NCI-H2227 (cell line): Measurements from ENCODE around the gene RND2.
"Not testable (repeated sequence)": the region's sequence is repeated elsewhere in the genome, so short reads cannot be mapped to it uniquely, and the experiment has no call there.

ENCODE experiments used
- DNase-seq: peaks from one replicate; lab custom pipeline; 2025; ENCODE audit not compliant: unreplicated experiment; lab: John Stamatoyannopoulos, UW

RND2 gene

DNA sequence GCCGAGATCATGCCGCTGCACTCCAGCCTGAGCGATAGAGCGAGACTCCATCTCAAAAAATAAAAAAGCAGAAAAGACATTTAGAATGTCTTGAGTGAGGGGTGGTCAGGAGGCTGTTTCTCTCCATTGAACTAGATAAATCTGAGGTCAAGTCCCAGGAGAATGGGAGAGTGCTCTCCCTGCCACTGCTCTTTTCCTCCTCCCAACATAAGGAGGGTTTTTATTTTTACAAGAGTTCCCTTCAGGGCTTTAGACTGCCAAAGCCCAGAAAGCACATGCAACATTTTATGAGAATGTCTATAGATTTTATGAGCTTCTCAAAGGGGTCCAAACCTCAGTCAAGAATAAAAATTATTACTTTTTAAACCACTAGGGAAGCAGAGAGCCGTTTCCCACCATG lies 1.6 kb downstream of the RND2 start:
- DNase-seq = no peak

GRCh38 chr17:43027091-43028032 lies 2.3 kb downstream of the RND2 start:
- no peak for DNase-seq

DNA sequence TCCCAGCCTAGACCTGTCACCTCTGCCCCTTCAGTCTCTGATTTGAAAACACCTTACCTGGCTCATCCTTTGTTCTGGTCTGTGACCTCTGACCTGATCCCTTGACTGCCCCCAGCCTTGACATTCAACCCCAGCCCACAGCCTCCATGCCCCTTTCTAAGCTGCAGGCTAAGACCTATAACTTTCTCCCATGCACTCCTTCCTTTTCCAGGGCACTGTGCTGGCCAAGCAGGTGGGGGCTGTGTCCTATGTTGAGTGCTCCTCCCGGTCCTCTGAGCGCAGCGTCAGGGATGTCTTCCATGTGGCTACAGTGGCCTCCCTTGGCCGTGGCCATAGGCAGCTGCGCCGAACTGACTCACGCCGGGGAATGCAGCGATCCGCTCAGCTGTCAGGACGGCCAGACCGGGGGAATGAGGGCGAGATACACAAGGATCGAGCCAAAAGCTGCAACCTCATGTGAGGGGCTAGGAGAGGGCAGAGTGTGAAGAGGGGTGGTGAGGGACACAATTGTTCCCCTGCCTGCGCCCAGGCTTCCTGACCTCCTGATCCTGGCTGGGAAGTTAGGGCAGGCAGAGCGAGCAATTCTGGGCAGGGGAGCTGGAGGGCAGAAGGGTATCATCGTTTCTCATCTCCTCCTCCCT lies 3.3 kb downstream of the RND2 start:
- no peak for DNase-seq

GRCh38 chr17:43030137-43030767 lies 5.2 kb downstream of the RND2 start:
- DNase-seq = no peak

DNA sequence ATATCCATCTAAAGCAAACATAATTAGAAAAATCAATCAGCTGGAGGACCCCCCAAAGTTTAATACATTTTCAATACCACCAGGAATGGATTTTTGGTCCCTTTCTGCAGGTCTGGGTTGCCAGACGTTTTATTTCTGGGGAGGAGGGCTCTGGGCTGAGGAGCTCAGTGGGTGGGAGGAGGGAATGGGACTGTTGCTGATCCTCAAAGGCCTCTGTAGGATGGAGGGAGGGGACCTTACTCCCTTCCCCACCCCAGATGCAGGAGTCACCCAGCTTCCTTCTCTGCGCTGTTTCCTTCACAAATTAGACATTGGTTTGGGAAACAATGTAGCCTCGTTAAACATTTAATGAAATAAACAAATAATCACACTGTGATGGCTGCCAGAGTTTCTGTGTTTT lies 6.6 kb downstream of the RND2 start:
- no peak for DNase-seq

DNA sequence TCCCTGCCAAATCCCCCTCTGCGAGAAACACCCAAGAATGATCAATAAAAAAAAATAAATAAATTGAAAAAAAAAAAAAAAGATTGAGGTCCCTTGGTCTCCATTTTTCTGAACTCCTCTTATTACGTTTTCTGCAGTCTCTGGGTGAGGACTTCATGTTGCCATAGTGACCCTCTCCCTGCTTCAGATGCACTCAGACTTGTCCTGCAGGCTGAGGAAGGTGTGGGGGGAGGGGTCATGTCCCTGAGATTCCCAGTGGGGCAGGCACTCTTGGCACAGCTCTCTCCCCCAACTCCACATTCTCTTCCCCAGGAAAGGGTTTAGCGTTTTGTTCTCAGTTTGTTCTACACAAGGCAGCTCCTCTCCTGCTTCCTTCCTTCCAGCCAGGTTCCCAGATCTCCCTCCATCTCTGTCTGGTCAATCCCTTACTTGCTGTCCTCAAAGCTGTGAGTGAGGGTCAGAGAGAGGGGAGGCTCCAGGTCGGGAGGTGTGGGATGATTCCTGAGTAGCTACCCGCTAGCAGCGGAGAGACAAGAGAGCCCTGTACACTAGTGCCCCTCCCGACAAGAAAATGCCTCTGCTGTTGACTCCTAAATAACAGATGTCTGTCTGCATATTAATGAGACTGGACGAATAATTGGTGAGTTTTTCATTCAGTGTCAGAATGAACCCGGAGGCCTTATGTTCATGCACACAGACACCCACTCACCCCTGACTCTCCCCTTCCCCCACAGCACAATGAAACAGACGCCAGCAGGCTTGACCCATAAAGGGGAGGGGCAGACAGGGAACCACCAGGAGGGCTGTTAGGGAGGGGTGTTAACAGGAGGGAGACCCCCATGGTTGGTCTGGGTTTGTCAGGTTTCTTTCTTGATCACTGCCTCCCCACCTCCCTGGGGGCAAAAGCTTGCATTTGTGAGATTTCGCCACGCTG lies 9.2 kb downstream of the RND2 start:
- DNase-seq = peak; percentile 32

- no peak for DNase-seq
Observed at GRCh38 chr17:43034894-43035293, 9.9 kb downstream of the RND2 start.

- no peak for DNase-seq
Observed at GRCh38 chr17:43039646-43040045, 14.6 kb downstream of the RND2 start.

DNA sequence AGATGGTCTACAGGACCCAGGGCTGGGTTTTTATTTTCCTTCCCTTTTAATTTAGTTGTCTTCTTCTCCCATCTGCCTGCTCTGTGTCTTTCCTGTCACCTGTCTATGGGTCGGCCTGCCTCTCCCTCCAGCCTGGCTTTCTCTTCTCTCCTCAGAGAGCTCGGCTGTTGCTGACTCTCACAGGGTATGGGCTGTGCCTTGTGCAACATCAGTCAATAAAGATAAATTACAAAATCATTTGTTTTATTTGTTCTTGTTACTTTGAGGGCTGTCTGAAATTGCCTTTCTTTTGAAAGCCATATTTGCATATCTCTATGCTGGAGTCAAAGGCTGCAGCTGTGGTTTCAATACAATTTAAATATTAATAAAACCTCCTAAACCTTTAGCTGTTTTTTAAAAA lies 15.6 kb downstream of the RND2 start:
- DNase-seq = no peak

- DNase-seq = no peak
Observed at GRCh38 chr17:43042025-43042628, 17.1 kb downstream of the RND2 start.

DNA sequence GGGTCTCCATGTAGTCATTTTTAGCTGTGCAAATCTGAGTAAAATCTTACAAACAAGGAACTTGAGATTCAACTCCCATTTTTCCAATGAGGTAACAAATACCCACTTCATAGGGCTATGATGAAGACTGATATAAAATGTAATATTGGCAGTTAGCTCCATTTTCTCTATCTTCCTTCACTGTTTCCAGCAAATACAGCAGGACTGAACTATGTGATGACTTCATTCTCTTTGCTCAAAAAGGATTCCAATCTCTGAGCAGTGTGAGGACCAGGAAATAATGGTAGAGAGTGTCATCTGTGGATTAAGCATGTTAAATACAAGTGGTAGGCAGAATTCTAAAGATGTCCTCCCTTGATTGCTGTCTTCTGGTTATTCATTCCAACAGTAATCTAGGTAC lies 18.3 kb downstream of the RND2 start:
- no peak for DNase-seq

DNA sequence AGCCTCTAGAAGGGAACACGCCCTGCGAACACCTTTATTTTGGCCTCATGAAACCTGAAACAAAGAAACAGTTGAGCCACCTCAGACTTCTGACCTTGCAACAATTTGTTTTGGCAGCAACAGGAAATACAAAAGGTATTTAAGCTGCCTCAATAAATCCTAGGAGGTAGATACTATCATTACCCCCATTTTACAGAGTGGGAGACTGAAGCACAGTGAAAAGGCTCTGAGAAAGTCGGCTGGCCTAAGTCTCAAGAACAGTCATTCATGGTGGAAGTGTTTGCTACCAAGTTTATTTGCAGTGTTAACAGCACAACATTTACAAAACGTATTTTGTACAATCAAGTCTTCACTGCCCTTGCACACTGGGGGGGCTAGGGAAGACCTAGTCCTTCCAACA lies 19.0 kb downstream of the RND2 start:
- DNase-seq = no peak

- DNase-seq = no peak
Observed at GRCh38 chr17:43051969-43052368, 26.9 kb downstream of the RND2 start.

- DNase-seq = not testable (repeated sequence)
Observed at GRCh38 chr17:43053008-43053407, 28.0 kb downstream of the RND2 start.

DNA sequence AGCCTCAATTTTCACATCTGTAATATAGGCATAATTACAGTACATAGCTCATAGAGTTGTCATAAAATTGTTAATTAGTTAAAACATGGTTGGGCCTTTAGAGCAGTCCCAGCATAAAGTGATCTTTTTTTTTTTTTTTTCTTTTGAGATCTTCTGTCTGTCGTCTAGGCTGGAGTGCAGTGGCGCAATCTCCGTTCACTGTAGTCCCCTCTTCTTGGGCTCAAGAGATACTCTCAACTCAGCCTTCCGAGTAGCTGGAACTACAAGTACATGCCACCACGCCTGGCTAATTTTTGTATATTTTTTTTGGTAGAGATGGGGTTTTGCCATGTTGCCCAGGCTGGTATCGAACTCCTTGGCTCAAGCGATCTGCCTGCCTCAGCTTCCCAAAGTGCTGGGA lies 31.0 kb downstream of the RND2 start:
- DNase-seq = no peak

DNA sequence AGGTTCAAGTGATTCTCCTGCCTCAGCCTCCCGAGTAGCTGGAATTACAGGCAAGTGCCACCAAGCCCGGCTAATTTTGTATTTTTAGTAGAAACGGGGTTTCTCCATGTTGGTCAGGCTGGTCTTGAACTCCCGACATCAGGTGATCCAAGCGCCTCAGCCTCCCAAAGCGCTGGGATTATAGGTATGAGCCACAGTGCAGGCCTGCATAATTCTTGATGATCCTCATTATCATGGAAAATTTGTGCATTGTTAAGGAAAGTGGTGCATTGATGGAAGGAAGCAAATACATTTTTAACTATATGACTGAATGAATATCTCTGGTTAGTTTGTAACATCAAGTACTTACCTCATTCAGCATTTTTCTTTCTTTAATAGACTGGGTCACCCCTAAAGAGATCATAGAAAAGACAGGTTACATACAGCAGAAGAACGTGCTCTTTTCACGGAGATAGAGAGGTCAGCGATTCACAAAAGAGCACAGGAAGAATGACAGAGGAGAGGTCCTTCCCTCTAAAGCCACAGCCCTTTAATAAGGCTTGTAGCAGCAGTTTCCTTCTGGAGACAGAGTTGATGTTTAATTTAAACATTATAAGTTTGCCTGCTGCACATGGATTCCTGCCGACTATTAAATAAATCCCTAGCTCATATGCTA lies 38.1 kb downstream of the RND2 start:
- no peak for DNase-seq

DNA sequence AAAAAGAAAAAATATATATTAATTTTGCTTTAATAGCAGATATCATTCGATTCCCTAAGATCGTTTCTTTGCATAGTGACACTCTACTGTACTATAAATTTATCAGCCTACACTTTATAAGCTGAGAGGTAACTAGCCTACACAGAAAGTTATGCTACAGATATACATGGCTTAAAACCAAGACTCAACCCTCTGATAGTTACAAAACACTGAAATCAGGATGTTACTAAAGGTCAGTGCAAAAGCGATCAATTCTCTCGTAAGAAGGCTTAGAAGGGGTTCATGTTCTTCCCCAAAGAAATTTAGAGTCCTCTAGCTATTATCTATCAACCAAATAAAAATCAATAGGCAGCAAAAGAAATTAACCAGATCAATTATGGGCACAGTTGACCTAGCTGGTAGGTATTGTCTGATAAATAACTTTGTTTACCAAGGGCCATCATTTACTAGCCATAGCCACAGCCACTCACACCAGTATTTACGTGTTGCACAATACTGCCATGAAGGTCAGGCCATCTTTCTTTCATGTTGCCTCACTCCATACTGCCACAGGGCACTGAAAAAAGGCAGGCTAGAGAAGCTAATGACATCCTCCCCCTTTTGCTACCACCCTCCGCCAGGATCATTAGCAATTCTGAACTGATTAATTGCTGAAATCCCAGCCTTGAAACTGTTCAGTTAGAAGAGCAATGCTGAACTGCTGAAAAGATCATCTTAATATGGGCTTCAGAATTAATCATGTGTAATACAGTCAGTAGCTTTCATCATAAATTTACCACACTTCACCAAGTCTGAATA lies 43.7 kb downstream of the RND2 start:
- no peak for DNase-seq

DNA sequence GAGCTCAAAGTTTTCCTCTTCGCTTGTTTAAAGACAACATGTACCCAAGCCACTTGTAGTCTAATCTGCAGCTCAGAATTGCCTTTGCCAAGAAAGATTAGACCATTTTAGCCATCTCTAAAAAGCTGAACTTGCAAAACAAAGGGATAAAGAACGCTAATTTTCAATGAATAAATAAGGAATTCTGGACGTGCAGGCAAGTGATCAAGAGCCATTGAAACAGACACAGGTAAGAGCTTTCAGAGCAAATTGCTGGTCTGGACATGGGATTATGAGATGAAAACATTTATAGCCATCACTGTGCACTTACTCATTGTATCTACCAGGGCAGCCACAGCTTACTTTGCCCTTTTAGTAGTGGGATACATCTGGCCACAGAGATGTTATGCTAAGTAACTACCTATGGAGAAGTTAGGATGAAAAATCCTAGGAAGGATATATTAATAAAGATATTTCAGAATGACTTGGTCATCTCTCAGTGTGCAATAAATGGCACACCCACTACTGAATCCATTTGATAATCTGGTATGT lies 44.4 kb downstream of the RND2 start:
- DNase-seq = no peak

DNA sequence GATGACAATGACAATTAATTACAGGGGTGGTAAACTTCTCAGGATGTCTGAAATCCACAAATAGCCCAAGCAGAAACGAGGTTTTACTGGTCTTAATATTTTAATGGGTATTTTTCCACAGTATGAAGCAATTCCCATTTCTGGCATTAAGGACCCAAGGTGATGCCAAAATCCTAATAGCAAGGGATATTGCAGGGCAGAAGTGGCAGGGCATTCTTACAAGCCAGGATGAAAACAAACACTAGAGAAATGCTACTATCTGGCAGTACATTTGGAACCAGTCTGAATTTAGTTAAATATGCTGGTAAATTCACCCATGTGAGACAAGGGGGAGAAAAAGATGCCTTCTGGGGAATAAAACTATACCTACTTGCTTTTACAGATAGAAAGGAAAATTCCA lies 45.2 kb downstream of the RND2 start:
- no peak for DNase-seq
